ENCODE results near the gene SOX30.

Gene SOX30

GRCh38 chr5:157616785-157617184, 35.5 kb downstream of the SOX30 start:
- H3K4me3 ChIP-seq (ENCODE audit: control insufficient read depth, low read depth, low read length): no peak overlapping the region
- no peak for TF ChIP-seq CTCF (conservative IDR thresholded peaks at IDR 0.05; ENCODE audit: control insufficient read depth, insufficient read depth, low read depth, low read length)
- DNase-seq (ENCODE audit: low read depth): no peak

GRCh38 chr5:157613385-157614245, 38.6 kb downstream of the SOX30 start:
- no peak for TF ChIP-seq CTCF (conservative IDR thresholded peaks at IDR 0.05; ENCODE audit: control insufficient read depth, insufficient read depth, low read depth, low read length)
- H3K4me3 ChIP-seq (ENCODE audit: control insufficient read depth, low read depth, low read length): no peak overlapping the region
- DNase-seq (ENCODE audit: low read depth): no peak

GRCh38 chr5:157612581-157612980, 39.7 kb downstream of the SOX30 start:
- TF ChIP-seq CTCF (conservative IDR thresholded peaks at IDR 0.05; ENCODE audit: control insufficient read depth, insufficient read depth, low read depth, low read length): no peak
- no peak overlapping the region for H3K4me3 ChIP-seq (ENCODE audit: control insufficient read depth, low read depth, low read length)
- DNase-seq (ENCODE audit: low read depth): no peak

DNA sequence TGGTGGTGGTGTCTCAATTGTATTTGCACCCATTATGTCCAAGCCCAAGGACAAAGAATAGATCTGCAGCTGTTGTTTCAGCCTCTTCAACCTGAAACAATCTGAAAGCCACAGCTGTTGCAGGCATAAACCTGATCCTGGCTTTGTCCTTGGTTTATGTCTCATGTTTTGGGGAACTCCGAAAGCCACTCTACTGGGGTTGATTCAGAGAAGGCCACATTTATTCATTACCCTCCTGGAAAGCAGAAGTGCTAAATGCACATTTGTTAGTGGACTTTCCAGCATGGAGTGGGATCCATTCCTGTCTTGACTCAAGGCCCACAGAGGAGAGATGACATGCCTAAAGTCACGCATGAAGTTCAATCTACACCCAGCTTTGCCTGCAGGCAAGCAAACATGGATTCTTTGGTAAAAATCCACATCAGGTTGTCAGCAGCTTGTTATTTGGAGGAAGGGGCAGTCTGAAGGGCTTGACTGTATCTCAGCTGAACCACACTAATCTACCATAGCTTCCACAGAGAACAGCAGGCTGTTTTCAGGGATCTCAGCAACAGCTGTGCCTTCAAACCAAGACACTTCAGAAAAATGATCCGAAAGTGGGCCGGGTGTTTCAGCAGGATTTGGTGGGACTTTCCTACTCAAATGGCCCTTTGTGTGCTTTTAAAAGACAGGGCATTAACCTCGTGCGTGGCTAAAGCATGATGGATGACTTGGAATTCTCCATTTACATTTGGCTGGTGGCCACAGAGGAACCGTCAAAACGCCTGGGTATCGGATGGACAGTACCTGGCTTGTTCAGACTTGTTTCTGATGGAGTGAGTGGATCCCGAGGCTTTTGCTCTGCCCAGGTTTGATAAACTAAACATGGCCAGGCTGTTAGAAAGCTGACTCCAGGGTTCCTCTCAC, 40.4 kb downstream of the SOX30 start:
- no peak overlapping the region for H3K4me3 ChIP-seq (ENCODE audit: control insufficient read depth, low read depth, low read length)
- no peak for DNase-seq (ENCODE audit: low read depth)
- no peak for TF ChIP-seq CTCF (conservative IDR thresholded peaks at IDR 0.05; ENCODE audit: control insufficient read depth, insufficient read depth, low read depth, low read length)

GRCh38 chr5:157610990-157611389, 41.2 kb downstream of the SOX30 start:
- DNase-seq (ENCODE audit: low read depth): no peak
- no peak overlapping the region for H3K4me3 ChIP-seq (ENCODE audit: control insufficient read depth, low read depth, low read length)
- TF ChIP-seq CTCF (conservative IDR thresholded peaks at IDR 0.05; ENCODE audit: control insufficient read depth, insufficient read depth, low read depth, low read length): no peak

DNA sequence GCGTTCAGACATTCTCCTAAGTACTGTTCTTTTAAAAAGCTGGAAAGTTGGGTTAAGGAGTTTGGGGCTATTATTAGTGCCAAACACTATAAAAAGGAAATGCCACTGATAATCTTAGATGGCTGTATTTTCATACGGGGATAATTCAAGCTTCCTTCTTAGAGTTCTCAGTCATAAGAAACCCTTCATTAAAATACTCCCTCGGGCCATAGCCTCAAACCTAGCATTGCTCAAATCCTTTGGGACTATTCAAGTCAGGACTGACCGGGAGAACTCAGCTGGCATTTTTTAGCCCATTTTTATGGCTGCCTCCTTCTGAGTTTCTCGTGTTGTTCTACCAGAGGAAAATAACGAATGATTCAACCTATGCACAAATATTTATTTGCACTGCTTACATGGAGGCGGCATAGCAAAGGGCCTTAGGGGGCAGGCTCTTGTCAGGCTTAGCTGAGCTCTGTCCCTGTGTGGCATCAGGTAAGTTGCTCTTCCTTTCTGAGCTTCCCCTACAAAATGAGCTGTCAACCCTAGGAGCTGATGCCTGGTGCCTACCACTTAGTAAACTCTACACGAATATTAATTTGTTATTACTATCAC, 43.2 kb downstream of the SOX30 start:
- no peak for DNase-seq (ENCODE audit: low read depth)
- H3K4me3 ChIP-seq (ENCODE audit: control insufficient read depth, low read depth, low read length): no peak overlapping the region
- no peak for TF ChIP-seq CTCF (conservative IDR thresholded peaks at IDR 0.05; ENCODE audit: control insufficient read depth, insufficient read depth, low read depth, low read length)

Data from fibroblast of mammary gland (primary cell).